GM12892 (cell line): ENCODE measurements around the gene INTS15.

ENCODE experiments used
- POLR2A ChIP-seq: IDR thresholded peaks from 2 replicates; pipeline ENCODE4 v1.6.1; 2011; ENCODE audit warnings: low read depth, low read length, control low read depth
- POLR2AphosphoS5 ChIP-seq: IDR thresholded peaks from 2 replicates; pipeline ENCODE4 v1.6.1; 2011; ENCODE audit warnings: low read depth, low read length, control low read depth
- TAF1 ChIP-seq: IDR thresholded peaks from 2 replicates; pipeline ENCODE4 v1.6.1; 2011; ENCODE audit warnings: low read depth, mild to moderate bottlenecking, control low read depth, low read length, borderline replicate concordance

GRCh38 chr7:6565655-6566054, 24.2 kb upstream of the INTS15 start:
- no peak for TF ChIP-seq POLR2AphosphoS5
- TF ChIP-seq POLR2A = no peak
- no peak for TF ChIP-seq TAF1
